Skeletal muscle satellite cell (primary cell): Measurements from ENCODE around the gene LRRC9.
"Not testable (repeated sequence)": the region's sequence is repeated elsewhere in the genome, so short reads cannot be mapped to it uniquely, and the experiment has no call there.

Source experiments
- H3K27me3 ChIP-seq: 2 replicates; pipeline ENCODE4 v1.7.0; 2013; ENCODE audit warnings: low read length; ENCODE audit not compliant: control insufficient read depth, insufficient read depth
- H3K36me3 ChIP-seq: 2 replicates; pipeline ENCODE4 v1.7.0; 2013; ENCODE audit warnings: mild to moderate bottlenecking, control low read depth, low read length; ENCODE audit not compliant: insufficient read depth
- H3K4me1 ChIP-seq: 2 replicates; pipeline ENCODE4 v1.7.0; 2013; ENCODE audit warnings: low read length; ENCODE audit not compliant: control insufficient read depth, insufficient read depth
- H3K4me2 ChIP-seq: 2 replicates; pipeline ENCODE4 v1.7.0; 2013; ENCODE audit warnings: mild to moderate bottlenecking, low read length
- H3K4me3 ChIP-seq: 2 replicates; pipeline ENCODE4 v1.7.0; 2013; ENCODE audit warnings: low read length
- H3K9ac ChIP-seq: 2 replicates; pipeline ENCODE4 v1.7.0; 2013; ENCODE audit warnings: mild to moderate bottlenecking, low read depth, low read length, moderate library complexity
- H3K9me3 ChIP-seq: replicated peaks from 2 replicates; pipeline ENCODE4 v1.7.0; 2013; ENCODE audit warnings: mild to moderate bottlenecking, control low read depth, low read length

LRRC9 gene

DNA sequence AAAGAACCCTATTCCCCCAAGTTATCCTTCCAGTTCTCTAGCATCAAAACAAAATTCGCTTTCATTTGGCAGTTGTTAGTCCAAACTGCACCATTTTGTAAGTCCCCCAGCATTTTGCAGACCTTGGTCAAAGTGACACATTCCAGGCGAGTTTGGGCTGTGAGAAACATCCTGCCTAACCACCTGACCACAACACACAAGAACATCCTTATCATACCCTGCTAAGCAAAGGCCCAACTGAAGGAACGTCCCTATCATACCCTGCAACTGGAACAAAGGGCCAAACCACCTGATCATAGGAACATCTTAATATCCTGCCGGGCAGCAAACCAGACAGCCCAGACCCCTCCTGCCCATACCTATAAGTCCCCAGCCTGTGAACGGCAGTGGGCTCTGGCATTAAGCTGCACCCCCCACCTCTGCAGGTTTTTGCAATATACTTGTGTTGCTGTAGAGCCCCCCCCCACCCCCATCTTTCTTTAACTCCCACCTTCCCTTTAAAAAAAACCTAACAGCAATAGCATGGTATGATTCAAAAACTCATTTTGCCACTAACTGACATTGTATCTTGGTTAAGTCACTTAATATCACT lies 174.5 kb downstream of the LRRC9 start:
- peaks cover 14% of the 10 kb centered on the region for H3K36me3 ChIP-seq
- peaks cover 30% of the 10 kb centered on the region for H3K4me1 ChIP-seq
- H3K4me3 ChIP-seq: peak overlapping the region; percentile 83
- peak overlapping the region; percentile 79 for H3K4me2 ChIP-seq
- peak overlapping the region; percentile 96 for H3K9ac ChIP-seq
- no peaks in the 10 kb centered on the region for H3K9me3 ChIP-seq
- H3K27me3 ChIP-seq: no peaks in the 10 kb centered on the region

DNA sequence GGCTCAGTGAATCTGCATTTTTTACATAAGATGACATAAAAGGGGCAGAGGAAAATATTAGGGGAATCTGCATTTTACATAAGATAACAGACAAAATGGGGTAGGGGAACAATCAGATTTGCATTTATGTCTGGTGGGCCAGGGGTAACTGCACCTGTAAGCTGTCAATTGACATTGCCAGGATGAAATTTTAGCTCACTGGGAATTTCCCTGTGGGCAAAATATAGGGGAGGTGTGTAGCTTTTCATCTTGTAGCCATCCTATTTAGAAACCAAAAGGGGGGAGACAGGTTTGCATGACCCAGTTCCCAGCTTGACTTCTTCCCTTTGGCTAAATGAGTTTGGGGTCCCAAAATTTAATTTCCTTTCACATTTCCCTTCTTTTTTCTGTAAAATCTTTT lies 175.3 kb downstream of the LRRC9 start:
- Histone ChIP-seq H3K4me2 (peak overlapping the region; percentile 79), H3K4me3 (peak overlapping the region; percentile 21), H3K36me3 (peaks cover 14% of the 10 kb centered on the region), H3K9me3 (no peaks in the 10 kb centered on the region), H3K9ac (no peak overlapping the region), H3K27me3 (no peaks in the 10 kb centered on the region), H3K4me1 (peaks cover 30% of the 10 kb centered on the region)

DNA sequence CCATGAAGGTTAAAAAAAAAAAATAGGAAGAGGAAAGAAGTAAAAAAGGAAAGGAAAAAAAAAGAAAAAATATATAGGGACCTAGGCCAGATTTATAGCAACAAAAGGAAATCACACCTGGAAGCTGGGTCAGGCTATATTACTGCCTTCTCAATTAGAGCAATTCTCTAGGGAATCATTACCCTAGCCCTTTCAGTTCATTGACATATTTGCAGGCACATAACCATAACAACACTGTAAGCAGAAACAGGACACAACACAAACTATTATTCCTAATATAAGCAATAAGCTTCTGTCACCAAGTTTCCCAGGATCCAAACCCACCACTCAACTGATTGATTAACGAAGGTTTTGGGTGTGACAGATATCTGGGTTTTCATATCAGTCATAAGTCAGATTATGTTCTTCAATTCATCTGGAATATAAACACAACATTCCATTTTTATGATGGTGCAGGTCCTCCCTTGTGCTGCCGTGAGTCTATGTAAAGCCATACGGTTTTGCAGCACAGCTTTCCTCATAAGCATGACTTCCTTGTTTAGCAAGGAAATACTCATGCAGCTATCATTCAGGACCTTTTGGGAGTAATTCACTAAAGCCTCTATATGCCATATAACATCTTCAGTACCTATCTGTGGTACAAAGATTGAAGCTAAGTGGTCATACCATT lies 176.0 kb downstream of the LRRC9 start:
- Histone ChIP-seq H3K27me3 (no peaks in the 10 kb centered on the region), H3K4me3 (peak overlapping the region; percentile 16), H3K4me1 (peaks cover 24% of the 10 kb centered on the region)

DNA sequence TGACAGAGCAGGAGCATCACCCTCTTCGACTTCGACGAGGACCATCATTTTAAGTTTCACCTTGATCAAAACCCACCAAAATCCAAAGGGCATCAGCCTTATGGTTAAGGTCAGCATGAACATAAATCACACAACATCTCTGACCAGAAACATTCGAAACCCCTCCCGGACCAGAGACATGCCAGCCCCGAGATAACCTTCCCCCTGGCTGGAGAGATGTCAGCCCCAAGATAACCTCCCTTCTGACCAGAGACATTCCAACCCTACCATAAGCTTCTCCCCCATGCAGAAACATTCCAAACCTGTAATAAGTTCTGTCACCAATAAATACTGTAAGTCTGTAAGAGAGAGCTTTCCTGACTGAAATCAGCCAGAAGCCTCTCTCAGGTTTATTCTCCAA lies 178.0 kb downstream of the LRRC9 start:
- Histone ChIP-seq H3K36me3 (peaks cover 14% of the 10 kb centered on the region), H3K9me3 (no peaks in the 10 kb centered on the region), H3K27me3 (no peaks in the 10 kb centered on the region), H3K4me2 (no peak overlapping the region), H3K4me3 (no peak overlapping the region), H3K9ac (no peak overlapping the region), H3K4me1 (peaks cover 40% of the 10 kb centered on the region)

More for the DNA sequence above, 176.0 kb downstream of the LRRC9 start:
- Histone ChIP-seq H3K9ac (no peak overlapping the region), H3K4me2 (peak overlapping the region; percentile 79), H3K36me3 (peaks cover 14% of the 10 kb centered on the region), H3K9me3 (no peaks in the 10 kb centered on the region)

- Histone ChIP-seq H3K4me1 (peaks cover 34% of the 10 kb centered on the region), H3K36me3 (peaks cover 14% of the 10 kb centered on the region)
- H3K9me3 ChIP-seq, H3K9ac ChIP-seq, H3K27me3 ChIP-seq, H3K4me3 ChIP-seq, H3K4me2 ChIP-seq: not testable (repeated sequence)
Measured at GRCh38 chr14:60099855-60100254, 179.9 kb downstream of the LRRC9 start.

GRCh38 chr14:60101786-60102185 lies 181.8 kb downstream of the LRRC9 start:
- H3K9me3 ChIP-seq: no peaks in the 10 kb centered on the region
- H3K27me3 ChIP-seq: no peaks in the 10 kb centered on the region
- H3K4me2 ChIP-seq: no peak overlapping the region
- H3K4me3 ChIP-seq: no peak overlapping the region
- H3K4me1 ChIP-seq: peaks cover 27% of the 10 kb centered on the region
- H3K36me3 ChIP-seq: peaks cover 14% of the 10 kb centered on the region
- no peak overlapping the region for H3K9ac ChIP-seq

- peaks cover 27% of the 10 kb centered on the region for H3K4me1 ChIP-seq
- H3K4me2 ChIP-seq: peak overlapping the region; percentile 48
- peaks cover 11% of the 10 kb centered on the region for H3K36me3 ChIP-seq
- no peak overlapping the region for H3K4me3 ChIP-seq
- no peaks in the 10 kb centered on the region for H3K9me3 ChIP-seq
- no peak overlapping the region for H3K9ac ChIP-seq
- no peaks in the 10 kb centered on the region for H3K27me3 ChIP-seq
Measured at GRCh38 chr14:60102389-60102788, 182.4 kb downstream of the LRRC9 start.

DNA sequence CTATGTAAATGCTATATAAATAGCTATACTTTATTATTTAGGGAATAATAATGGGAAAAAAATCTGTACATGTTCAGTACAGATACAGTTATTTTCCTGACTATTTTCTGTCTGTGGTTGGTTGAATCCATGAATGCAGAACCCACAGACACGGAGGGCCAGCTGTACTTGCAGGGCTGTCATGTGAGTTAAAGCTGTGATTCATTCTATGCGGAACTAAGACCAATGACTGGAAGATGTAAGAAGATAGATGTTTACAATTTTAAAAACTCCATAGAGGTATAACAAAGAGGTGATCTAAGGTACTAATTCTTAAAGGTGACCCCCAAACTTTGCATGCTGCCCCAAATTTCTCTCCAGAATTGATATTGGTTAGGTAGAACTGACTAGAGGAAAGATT lies 186.4 kb downstream of the LRRC9 start:
- Histone ChIP-seq H3K9ac (peak overlapping the region; percentile 14), H3K36me3 (peaks cover 25% of the 10 kb centered on the region), H3K27me3 (no peaks in the 10 kb centered on the region), H3K9me3 (no peaks in the 10 kb centered on the region), H3K4me3 (no peak overlapping the region), H3K4me2 (peak overlapping the region; percentile 49), H3K4me1 (peaks cover 25% of the 10 kb centered on the region)

DNA sequence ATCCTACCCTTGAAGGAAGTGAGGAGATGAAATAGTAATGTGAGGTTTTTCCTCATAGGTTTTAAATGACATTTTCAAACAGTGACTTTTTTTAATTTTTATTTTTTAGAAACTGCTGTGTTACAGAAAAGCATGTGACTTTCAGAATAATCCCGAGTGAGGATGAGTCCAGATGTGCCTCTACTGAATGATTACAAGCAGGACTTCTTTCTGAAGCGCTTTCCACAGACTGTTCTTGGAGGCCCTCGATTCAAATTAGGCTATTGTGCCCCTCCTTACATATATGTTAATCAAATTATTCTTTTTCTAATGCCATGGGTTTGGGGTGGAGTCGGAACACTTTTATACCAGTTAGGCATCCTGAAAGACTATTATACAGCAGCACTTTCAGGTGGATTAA lies 187.5 kb downstream of the LRRC9 start:
- H3K4me2 ChIP-seq: no peak overlapping the region
- no peaks in the 10 kb centered on the region for H3K27me3 ChIP-seq
- H3K4me1 ChIP-seq: peaks cover 14% of the 10 kb centered on the region
- peaks cover 26% of the 10 kb centered on the region for H3K36me3 ChIP-seq
- no peak overlapping the region for H3K9ac ChIP-seq
- H3K9me3 ChIP-seq: no peaks in the 10 kb centered on the region
- no peak overlapping the region for H3K4me3 ChIP-seq

DNA sequence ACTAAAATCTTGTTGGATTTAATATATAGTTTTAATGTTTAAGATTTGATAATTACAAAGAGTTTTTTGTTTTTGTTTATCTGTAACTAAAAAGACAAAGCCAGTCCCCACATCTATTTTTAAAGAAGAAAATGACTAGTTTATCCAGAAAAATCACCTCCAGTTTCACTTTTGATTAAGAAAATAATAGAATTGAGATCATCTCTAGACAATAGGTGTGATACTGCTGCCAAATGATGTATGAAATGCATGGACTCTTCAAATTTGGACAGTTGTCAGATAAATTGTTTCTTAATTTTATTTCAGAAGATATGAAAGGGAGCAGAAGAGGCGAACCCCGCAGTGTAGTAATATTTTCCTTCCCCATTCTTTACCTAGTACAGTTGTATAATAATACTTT lies 191.8 kb downstream of the LRRC9 start:
- no peak overlapping the region for H3K9ac ChIP-seq
- H3K4me2 ChIP-seq: no peak overlapping the region
- no peaks in the 10 kb centered on the region for H3K27me3 ChIP-seq
- H3K4me3 ChIP-seq: no peak overlapping the region
- H3K36me3 ChIP-seq: peaks cover 49% of the 10 kb centered on the region
- peaks cover under 1% of the 10 kb centered on the region for H3K4me1 ChIP-seq
- H3K9me3 ChIP-seq: no peaks in the 10 kb centered on the region
